ENCODE results near the gene RTP5. TPM values are rescaled to one million over a fixed set of nuclear protein-coding genes. Genes with fewer than 3 reads are reported as not detected.

RTP5 gene
- total RNA-seq, 1 donor from 2014 or later, result not detected

DNA sequence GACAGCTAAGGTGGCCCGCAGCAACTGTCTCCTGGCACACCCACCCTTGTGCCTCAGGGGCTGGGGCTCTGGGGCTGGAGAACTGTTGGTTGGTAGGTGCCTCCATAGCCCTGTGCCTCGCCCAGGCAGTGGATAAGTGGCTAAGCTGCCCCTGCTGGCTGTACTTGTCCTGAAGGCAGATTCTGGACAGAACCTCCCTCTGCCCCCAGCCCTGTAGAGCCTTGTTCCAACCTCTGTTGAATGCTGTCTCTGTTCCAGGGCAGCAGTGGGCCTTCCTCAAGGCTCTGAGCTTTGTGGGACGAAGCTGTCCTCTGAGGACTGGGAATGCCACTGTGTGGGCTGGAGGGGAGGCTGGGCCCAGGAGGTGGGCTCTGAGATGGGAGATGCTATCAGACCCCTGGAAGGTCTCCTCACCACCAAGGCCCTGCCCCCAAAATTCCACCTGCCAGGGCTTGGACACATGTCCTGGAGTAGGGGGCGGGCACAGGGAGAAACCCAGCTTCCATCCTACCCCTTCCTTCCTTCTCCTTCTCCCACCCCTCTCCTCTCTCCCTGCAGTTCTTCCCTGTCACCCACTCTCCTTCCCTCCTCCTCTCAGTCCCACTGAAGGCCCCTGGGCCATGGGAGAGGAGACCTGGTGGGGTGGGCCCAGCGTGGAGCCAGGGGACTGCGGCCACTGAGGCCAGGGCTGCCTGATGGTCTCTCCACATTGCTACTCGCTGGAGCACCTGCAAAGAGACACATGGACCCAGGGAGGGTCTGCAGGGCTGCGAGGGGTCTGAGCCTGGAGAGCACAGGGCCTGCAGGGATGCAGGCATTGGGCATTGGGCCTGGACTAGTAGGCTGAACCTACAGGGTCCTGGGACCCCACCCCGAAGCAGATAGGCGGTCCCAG is 9.1 kb upstream of the RTP5 start:
- Mint-ChIP-seq H3K9me3 (peaks cover 5% of the 10 kb centered on the region), H3K4me1 (ENCODE audit: unreplicated experiment) (peaks cover 7% of the 10 kb centered on the region), H3K4me3 (no peak overlapping the region), H3K36me3 (no peaks in the 10 kb centered on the region), H3K27ac (no peak overlapping the region), H3K27me3 (peaks cover 16% of the 10 kb centered on the region)
- no peak for DNase-seq (ENCODE audit: extremely low spot score, unreplicated experiment)
- no peak for TF ChIP-seq CTCF (conservative IDR thresholded peaks at IDR 0.05)

GRCh38 chr2:241861264-241861663 is 8.3 kb upstream of the RTP5 start:
- Mint-ChIP-seq H3K9me3 (peaks cover 5% of the 10 kb centered on the region), H3K36me3 (no peaks in the 10 kb centered on the region), H3K4me1 (ENCODE audit: unreplicated experiment) (peaks cover 12% of the 10 kb centered on the region), H3K4me3 (no peak overlapping the region), H3K27ac (no peak overlapping the region), H3K27me3 (peaks cover 21% of the 10 kb centered on the region)
- no peak for DNase-seq (ENCODE audit: extremely low spot score, unreplicated experiment)
- TF ChIP-seq CTCF (conservative IDR thresholded peaks at IDR 0.05), result no peak

DNA sequence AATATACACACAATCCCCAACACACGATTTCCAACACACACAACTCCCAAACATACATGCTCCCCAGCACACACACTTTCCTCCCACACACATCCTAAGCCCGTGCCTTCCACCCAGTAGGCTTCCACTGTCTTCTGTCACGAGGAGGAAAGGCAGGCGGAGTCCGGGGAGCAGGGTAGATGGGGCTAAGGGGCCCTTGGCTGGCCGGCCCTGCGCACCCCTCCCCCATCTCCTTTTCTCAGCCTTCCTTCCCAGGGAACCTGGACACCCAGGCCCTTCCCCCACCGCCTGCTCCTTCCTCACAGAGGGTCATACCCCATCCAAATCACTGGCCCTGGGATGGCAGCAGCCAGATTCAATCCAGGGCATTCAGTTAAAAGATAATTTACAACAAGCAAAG is 7.4 kb upstream of the RTP5 start:
- peaks cover 5% of the 10 kb centered on the region for H3K9me3 Mint-ChIP-seq
- H3K36me3 Mint-ChIP-seq, result no peaks in the 10 kb centered on the region
- peaks cover 21% of the 10 kb centered on the region for H3K27me3 Mint-ChIP-seq
- no peak for TF ChIP-seq CTCF (conservative IDR thresholded peaks at IDR 0.05)
- H3K4me1 Mint-ChIP-seq (ENCODE audit: unreplicated experiment), result peaks cover 12% of the 10 kb centered on the region
- no peak for DNase-seq (ENCODE audit: extremely low spot score, unreplicated experiment)
- H3K27ac Mint-ChIP-seq, result no peak overlapping the region
- no peak overlapping the region for H3K4me3 Mint-ChIP-seq

DNA sequence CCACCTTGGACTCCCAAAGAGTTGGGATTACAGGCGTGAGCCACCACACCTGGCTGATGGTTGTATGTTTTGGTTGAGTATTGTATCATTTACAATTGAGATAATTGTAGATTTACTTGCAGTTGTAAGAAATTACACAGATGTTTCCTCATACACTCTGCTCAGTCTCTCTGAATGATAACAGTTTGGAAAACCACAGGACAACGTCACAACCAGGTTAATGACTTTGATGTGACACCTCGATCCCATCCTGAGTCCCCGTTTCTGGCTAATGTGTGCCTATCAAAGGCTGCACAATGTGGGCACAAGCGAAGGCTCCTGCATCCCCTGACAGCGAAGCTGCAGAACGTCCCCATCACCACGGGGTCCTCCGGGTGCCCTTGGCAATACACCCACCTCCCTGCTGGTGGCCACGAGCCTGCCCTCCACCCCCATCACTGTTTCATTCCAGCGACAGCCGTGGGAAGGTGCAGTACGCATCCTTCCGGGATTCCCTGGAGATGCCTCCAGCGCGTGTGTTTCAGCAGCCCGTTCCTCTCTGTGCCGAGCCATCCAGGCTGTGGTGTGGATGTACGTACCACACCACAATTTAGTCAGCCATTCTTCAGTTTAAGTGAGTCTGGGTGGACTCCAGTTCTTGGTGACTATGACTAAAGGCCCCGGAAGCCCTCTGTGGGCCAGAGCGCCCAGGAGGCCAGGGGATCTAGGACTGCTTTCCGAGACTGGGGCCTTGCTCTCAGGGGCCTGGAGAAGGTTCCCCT is 6.6 kb upstream of the RTP5 start:
- Mint-ChIP-seq H3K4me1 (ENCODE audit: unreplicated experiment) (peaks cover 12% of the 10 kb centered on the region), H3K27ac (no peak overlapping the region), H3K27me3 (peaks cover 21% of the 10 kb centered on the region), H3K36me3 (no peaks in the 10 kb centered on the region), H3K4me3 (no peak overlapping the region), H3K9me3 (peaks cover 5% of the 10 kb centered on the region)
- TF ChIP-seq CTCF (conservative IDR thresholded peaks at IDR 0.05), result no peak
- DNase-seq (ENCODE audit: extremely low spot score, unreplicated experiment), result no peak

- Mint-ChIP-seq H3K4me3 (no peak overlapping the region), H3K4me1 (ENCODE audit: unreplicated experiment) (peaks cover 12% of the 10 kb centered on the region), H3K27ac (no peak overlapping the region), H3K9me3 (peaks cover 5% of the 10 kb centered on the region), H3K36me3 (no peaks in the 10 kb centered on the region), H3K27me3 (peaks cover 25% of the 10 kb centered on the region)
- TF ChIP-seq CTCF (conservative IDR thresholded peaks at IDR 0.05), result no peak
- DNase-seq (ENCODE audit: extremely low spot score, unreplicated experiment), result no peak
These were observed 6.0 kb upstream of the RTP5 start for GRCh38 chr2:241863536-241863954.

Data from type B pancreatic cell (in vitro differentiated cells).